Lower lobe of right lung (tissue), 2 donors: Measurements from ENCODE around the gene ZNF431. TPM values are rescaled to one million over a fixed set of nuclear protein-coding genes. Genes with fewer than 3 reads are reported as not detected.

Source experiments
- ATAC-seq, 2 donors: fragments of 200-7000 bp; cut with Tn5 transposase; one replicate each; pipeline ENCODE4 v1.9.1; 2020 to 2022; ENCODE audit warnings: mild to moderate bottlenecking in 2 of 2, moderate library complexity in 2 of 2
- DNase-seq: peaks from one replicate; pipeline ENCODE4 v3.0.0-alpha.2; 2020
- H3K27ac ChIP-seq: fragments of 200-600 bp; one replicate; pipeline ENCODE4 v1.8.0; 2022
- H3K27me3 ChIP-seq: fragments of 200-600 bp; one replicate; pipeline ENCODE4 v1.8.0; 2022; ENCODE audit warnings: low read depth
- H3K36me3 ChIP-seq: fragments of 200-600 bp; one replicate; pipeline ENCODE4 v1.8.0; 2022; ENCODE audit warnings: mild to moderate bottlenecking
- H3K4me1 ChIP-seq: fragments of 200-600 bp; one replicate; pipeline ENCODE4 v1.8.0; 2022
- H3K4me3 ChIP-seq: fragments of 200-600 bp; one replicate; pipeline ENCODE4 v1.8.0; 2022; ENCODE audit warnings: mild to moderate bottlenecking
- H3K9me3 ChIP-seq: fragments of 200-600 bp; one replicate; pipeline ENCODE4 v1.8.0; 2022
- CTCF ChIP-seq: fragments of 200-600 bp; IDR thresholded peaks from one replicate; pipeline ENCODE4 v1.8.0; 2022; ENCODE audit warnings: antibody characterized with exemption, mild to moderate bottlenecking
- intact Hi-C: fragments of 100-400 bp; cut with DNase I; formaldehyde crosslinking; loops from one replicate; pipeline ENCODE4 v1.11.0; 2022
- total RNA-seq: library from RNA; stranded (reverse); fragmentation: NEBNext Ultra II Directional; extraction: Animal tissue kit (Norgen Biotek cat#: 25700); gene quantifications from one replicate; pipeline ENCODE4 v1.2.1, GENCODE V29; 2021
- donor health status: DM: no; HTN: yes; CAD: no; lungs with severe emphysema.

ZNF431 gene
- total RNA-seq, 1 donor from 2014 or later = 30.5 TPM

GRCh38 chr19:21147540-21147939 is 5.7 kb downstream of the ZNF431 start:
- peaks cover 9% of the 10 kb centered on the region for H3K4me1 ChIP-seq
- H3K9me3 ChIP-seq = no peaks in the 10 kb centered on the region
- DNase-seq (no peak), ATAC-seq (no peak)
- H3K27me3 ChIP-seq = no peaks in the 10 kb centered on the region
- no peak overlapping the region for H3K27ac ChIP-seq
- H3K4me3 ChIP-seq = no peak overlapping the region
- H3K36me3 ChIP-seq = peaks cover 65% of the 10 kb centered on the region
- no peak for TF ChIP-seq CTCF
- intact Hi-C loops = no loop called here

GRCh38 chr19:21148681-21149080 is 6.8 kb downstream of the ZNF431 start:
- no peaks in the 10 kb centered on the region for H3K27me3 ChIP-seq
- H3K36me3 ChIP-seq = peaks cover 73% of the 10 kb centered on the region
- intact Hi-C loops = no loop called here
- H3K4me3 ChIP-seq = no peak overlapping the region
- no peak overlapping the region for H3K27ac ChIP-seq
- ATAC-seq (no peak), DNase-seq (no peak)
- no peaks in the 10 kb centered on the region for H3K9me3 ChIP-seq
- TF ChIP-seq CTCF = no peak
- peaks cover 3% of the 10 kb centered on the region for H3K4me1 ChIP-seq

- no peak for ATAC-seq
- Histone ChIP-seq H3K27me3 (no peaks in the 10 kb centered on the region), H3K36me3 (peaks cover 62% of the 10 kb centered on the region), H3K27ac (no peak overlapping the region), H3K4me1 (peaks cover 3% of the 10 kb centered on the region), H3K4me3 (no peak overlapping the region), H3K9me3 (no peaks in the 10 kb centered on the region)
- no peak for TF ChIP-seq CTCF
- intact Hi-C loops = no loop called here
- no peak for DNase-seq
Observed at GRCh38 chr19:21149877-21150276, 8.0 kb downstream of the ZNF431 start.

GRCh38 chr19:21151460-21151859 is 9.6 kb downstream of the ZNF431 start:
- H3K4me1 ChIP-seq = no peaks in the 10 kb centered on the region
- no peaks in the 10 kb centered on the region for H3K9me3 ChIP-seq
- H3K27ac ChIP-seq = no peak overlapping the region
- H3K4me3 ChIP-seq = no peak overlapping the region
- intact Hi-C loops = no loop called here
- ATAC-seq (no peak), DNase-seq (no peak)
- H3K27me3 ChIP-seq = no peaks in the 10 kb centered on the region
- TF ChIP-seq CTCF = no peak
- peaks cover 51% of the 10 kb centered on the region for H3K36me3 ChIP-seq

GRCh38 chr19:21158523-21159135 is 16.8 kb downstream of the ZNF431 start:
- ATAC-seq (no peak), DNase-seq (no peak)
- intact Hi-C loops = no loop called here
- Histone ChIP-seq H3K27ac (no peak overlapping the region), H3K4me1 (peaks cover 3% of the 10 kb centered on the region), H3K9me3 (peaks cover 14% of the 10 kb centered on the region), H3K36me3 (peaks cover 18% of the 10 kb centered on the region), H3K4me3 (no peak overlapping the region), H3K27me3 (no peaks in the 10 kb centered on the region)
- TF ChIP-seq CTCF = no peak
